Left cardiac atrium (tissue), 2 donors: ENCODE data around the gene NUP42. TPM values are rescaled to one million over a fixed set of nuclear protein-coding genes. Genes with fewer than 3 reads are reported as not detected.

ENCODE experiments used
- total RNA-seq, 2 donors: library from RNA; stranded (reverse); fragmentation: NEBNext Ultra II Directional; extraction: Animal tissue kit (Norgen Biotek cat#: 25700); gene quantifications; one replicate each; pipeline ENCODE4 v1.2.1, GENCODE V29; 2021
- donor health status: DM: no; HTN: yes; CAD: no; lungs with severe emphysema.
- donor health status: DM: yes; HTN: yes; CAD: no.

The NUP42 gene
- total RNA-seq, 2 donors from 2014 or later = 21.8 to 23.3 TPM

Other genes starting within 250 kb of the NUP42 start
- gene HYCC1, start 167.9 kb upstream of the NUP42 start, total RNA-seq = 10 to 100 TPM; 36.6 to 37.1 TPM
- gene KLHL7, start 76.3 kb upstream of the NUP42 start, total RNA-seq = 10 to 100 TPM; 68.3 to 81.6 TPM
- gene GPNMB, start 64.7 kb downstream of the NUP42 start, total RNA-seq = 100 to 1,000 TPM; 109 to 134 TPM
- 10 to 100 TPM; 78.3 to 78.7 TPM for gene MALSU1, start 117.3 kb downstream of the NUP42 start, total RNA-seq